GM13977 (cell line): ENCODE data around the gene ERCC6L2.

Experiments
- DNase-seq: peaks from one replicate; pipeline ENCODE4 v3.0.0; 2012; ENCODE audit warnings: low spot score
- in situ Hi-C: fragments of 300-500 bp; cut with MboI; formaldehyde crosslinking; loops from one replicate; pipeline ENCODE4 v1.12.0; 2022; ENCODE audit warnings: low sequenced_read_pairs, low pct_unique_long_range_greater_than_20kb, mixed read lengths, inconsistent platforms; ENCODE audit not compliant: unreplicated experiment
- TF ChIP-seq, protein P1 (sequence below): IDR thresholded peaks from 2 replicates; pipeline ENCODE4 v1.5.1; 2012; ENCODE audit warnings: mild to moderate bottlenecking, control low read depth; ENCODE audit not compliant: insufficient read depth; ENCODE audit errors: extremely low read depth, missing control alignments

The ERCC6L2 gene

DNA sequence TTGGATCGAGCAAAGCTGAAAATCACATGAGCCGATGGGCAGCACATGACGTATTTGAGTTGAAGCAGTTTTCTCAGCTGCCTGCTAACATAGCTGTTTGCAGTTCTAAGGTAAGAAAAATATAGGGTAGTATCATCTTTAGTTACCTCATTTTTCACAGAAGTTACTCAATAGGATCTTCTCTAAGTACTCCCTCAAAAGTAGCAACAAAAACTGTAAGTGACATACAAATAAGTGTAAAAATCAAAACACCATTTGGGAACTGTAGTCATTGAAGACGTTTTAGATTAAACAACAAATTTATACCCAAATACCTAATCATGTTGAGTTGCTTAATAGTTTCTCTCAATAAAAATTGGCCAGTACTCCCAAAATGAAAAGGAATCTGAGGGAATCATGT, 102.6 kb downstream of the ERCC6L2 start:
- TF ChIP-seq, protein P1, sequence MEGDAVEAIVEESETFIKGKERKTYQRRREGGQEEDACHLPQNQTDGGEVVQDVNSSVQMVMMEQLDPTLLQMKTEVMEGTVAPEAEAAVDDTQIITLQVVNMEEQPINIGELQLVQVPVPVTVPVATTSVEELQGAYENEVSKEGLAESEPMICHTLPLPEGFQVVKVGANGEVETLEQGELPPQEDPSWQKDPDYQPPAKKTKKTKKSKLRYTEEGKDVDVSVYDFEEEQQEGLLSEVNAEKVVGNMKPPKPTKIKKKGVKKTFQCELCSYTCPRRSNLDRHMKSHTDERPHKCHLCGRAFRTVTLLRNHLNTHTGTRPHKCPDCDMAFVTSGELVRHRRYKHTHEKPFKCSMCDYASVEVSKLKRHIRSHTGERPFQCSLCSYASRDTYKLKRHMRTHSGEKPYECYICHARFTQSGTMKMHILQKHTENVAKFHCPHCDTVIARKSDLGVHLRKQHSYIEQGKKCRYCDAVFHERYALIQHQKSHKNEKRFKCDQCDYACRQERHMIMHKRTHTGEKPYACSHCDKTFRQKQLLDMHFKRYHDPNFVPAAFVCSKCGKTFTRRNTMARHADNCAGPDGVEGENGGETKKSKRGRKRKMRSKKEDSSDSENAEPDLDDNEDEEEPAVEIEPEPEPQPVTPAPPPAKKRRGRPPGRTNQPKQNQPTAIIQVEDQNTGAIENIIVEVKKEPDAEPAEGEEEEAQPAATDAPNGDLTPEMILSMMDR: no peak
- no peak for DNase-seq
- in situ Hi-C loops: no loop called here

DNA sequence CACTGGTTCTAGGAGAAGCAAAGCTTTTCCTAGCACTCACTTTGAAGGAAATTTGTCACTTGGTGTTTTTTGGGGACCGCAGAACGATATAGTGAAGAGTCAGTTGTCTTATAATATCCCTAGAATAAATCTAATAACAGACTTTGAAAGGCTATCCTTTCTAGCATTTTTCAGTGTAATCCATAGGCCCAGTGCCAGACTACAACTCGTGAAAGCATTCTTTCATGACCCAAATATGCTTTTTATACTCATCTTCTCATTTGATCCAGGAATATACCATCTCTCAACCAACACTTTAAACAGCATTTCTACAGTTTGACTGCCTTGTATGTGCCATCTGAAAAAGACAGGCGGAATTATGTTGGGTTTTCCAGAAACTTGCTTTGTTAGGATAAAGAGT, 104.0 kb downstream of the ERCC6L2 start:
- in situ Hi-C loops: no loop called here
- no peak for DNase-seq
- TF ChIP-seq, protein P1: no peak

GRCh38 chr9:95980262-95981125, 105.0 kb downstream of the ERCC6L2 start:
- in situ Hi-C loops: no loop called here
- DNase-seq: no peak
- TF ChIP-seq, protein P1: no peak

- in situ Hi-C loops: no loop called here
- no peak for DNase-seq
- TF ChIP-seq, protein P1: no peak
Measured at GRCh38 chr9:95981761-95982390, 106.4 kb downstream of the ERCC6L2 start.

- TF ChIP-seq, protein P1: no peak
- in situ Hi-C loops: no loop called here
- DNase-seq: no peak
Measured at GRCh38 chr9:95985440-95986055, 110.1 kb downstream of the ERCC6L2 start.

DNA sequence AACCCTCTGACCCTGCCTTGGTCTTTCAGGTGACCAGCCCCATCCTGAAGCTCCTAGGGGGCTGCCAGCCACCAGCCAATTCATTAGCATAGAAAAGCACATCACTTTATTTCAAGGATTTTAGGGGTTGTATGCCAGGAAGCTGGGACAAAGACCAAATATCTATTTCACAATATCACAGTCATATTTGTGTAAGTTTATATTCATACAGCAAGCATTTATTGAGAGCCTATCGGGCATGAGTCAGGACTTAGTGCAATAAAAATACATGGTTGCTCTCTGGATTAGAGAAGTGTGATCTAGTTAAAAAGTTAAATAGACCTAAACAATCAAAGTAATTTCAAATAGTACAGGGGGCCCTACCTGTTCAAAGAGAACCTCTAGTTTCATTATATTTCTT, 113.8 kb downstream of the ERCC6L2 start:
- no peak for DNase-seq
- TF ChIP-seq, protein P1: no peak
- in situ Hi-C loops: no loop called here
